ENCODE results near the gene RYR3. TPM values are rescaled to one million over a fixed set of nuclear protein-coding genes. Genes with fewer than 3 reads are reported as not detected.

RYR3 gene
- total and polyA plus RNA-seq, 10 of the 15 experiments (the other 5 are each of a cell fraction or from before 2014, with no cell fraction given) = under 0.01 to 0.44 (median 0.16) TPM; not detected in 5

GRCh38 chr15:33453761-33454160, 143.0 kb downstream of the RYR3 start:
- peaks cover 0 to 3% of the 10 kb centered on the region in 2 experiments; a peak in 2 of 4 replicates for H3K27me3 ChIP-seq (replicated peaks in 1 of 2; ENCODE audit: control insufficient read depth in 2 of 2, insufficient read depth in 2 of 2, low read length in 1 of 2)
- no peak for DNase-seq (ENCODE audit: low read depth, low spot score)
- H3K27ac ChIP-seq (ENCODE audit: control insufficient read depth, insufficient read depth) = no peak overlapping the region
- no peak overlapping the region for H2AFZ ChIP-seq (ENCODE audit: control insufficient read depth, low read depth, low read length)
- no peak overlapping the region for H3K4me3 ChIP-seq
- no peak overlapping the region for H3K9ac ChIP-seq (ENCODE audit: control insufficient read depth, insufficient read depth, low read length)
- no peaks in the 10 kb centered on the region for H3K36me3 ChIP-seq (ENCODE audit: control insufficient read depth in 2 of 2, insufficient read depth in 2 of 2, low read length in 1 of 2)
- 27% methylated on average over 3 of the region's 3 CpGs for WGBS (ENCODE audit: insufficient coverage, insufficient replicate concordance, low lambda C conversion rate, missing lambda C conversion rate)
- POLR2A ChIA-PET = no interaction called here
- H3K4me1 ChIP-seq (ENCODE audit: control insufficient read depth, insufficient read depth, low read length) = no peaks in the 10 kb centered on the region
- TF ChIP-seq MLLT1 (IDR thresholded peaks at IDR 0.05) = no peak
- TF ChIP-seq EGR1 (IDR thresholded peaks at IDR 0.05; ENCODE audit: borderline replicate concordance in 1 of 2, low read depth in 2 of 2, low read length in 2 of 2) = no peak
- TF ChIP-seq GATAD2B (conservative IDR thresholded peaks at IDR 0.05; ENCODE audit: low read depth) = no peak
- TF ChIP-seq TBL1XR1 (IDR thresholded peaks at IDR 0.05; ENCODE audit: low read depth, low read length) = no peak
- no peak for TF ChIP-seq ZBTB11 (CRISPR knock-in tag; IDR thresholded peaks at IDR 0.05)
- in situ Hi-C loops (cut with MboI) = no loop called here
- RAD21 ChIA-PET (ENCODE audit: unreplicated experiment) = no interaction called here
- ATAC-seq = no peak
- SMC1A ChIA-PET (ENCODE audit: uncharacterized antibody, unreplicated experiment) = no interaction called here
- H3K4me2 ChIP-seq (ENCODE audit: control insufficient read depth, insufficient read depth) = no peak overlapping the region
- no peak for FAIRE-seq
- H4K20me1 ChIP-seq (ENCODE audit: control insufficient read depth, insufficient read depth) = no peaks in the 10 kb centered on the region
- no peaks in the 10 kb centered on the region for H3K9me3 ChIP-seq (replicated peaks; ENCODE audit: control insufficient read depth, insufficient read depth, low read length)
- no peaks in the 10 kb centered on the region for H3K79me2 ChIP-seq (ENCODE audit: control insufficient read depth, insufficient read depth, low read length)
- no TSS peak for BruUV-seq (replicated peaks)
- CTCF ChIA-PET = no interaction called here
- intact Hi-C loops (cut with micrococcal nuclease; ENCODE audit: unreplicated experiment) = no loop called here
